Activated CD4-positive, alpha-beta T cell treated with anti-CD3 and anti-CD28 coated beads for 24 hours (primary cell): ENCODE data around the gene CNST.

ENCODE experiments used
- DNase-seq, 2 donors: peaks; one replicate each; pipeline ENCODE4 v3.0.0-alpha.2; 2020; ENCODE audit warnings: low read depth in 2 of 2

The CNST gene, protein sequence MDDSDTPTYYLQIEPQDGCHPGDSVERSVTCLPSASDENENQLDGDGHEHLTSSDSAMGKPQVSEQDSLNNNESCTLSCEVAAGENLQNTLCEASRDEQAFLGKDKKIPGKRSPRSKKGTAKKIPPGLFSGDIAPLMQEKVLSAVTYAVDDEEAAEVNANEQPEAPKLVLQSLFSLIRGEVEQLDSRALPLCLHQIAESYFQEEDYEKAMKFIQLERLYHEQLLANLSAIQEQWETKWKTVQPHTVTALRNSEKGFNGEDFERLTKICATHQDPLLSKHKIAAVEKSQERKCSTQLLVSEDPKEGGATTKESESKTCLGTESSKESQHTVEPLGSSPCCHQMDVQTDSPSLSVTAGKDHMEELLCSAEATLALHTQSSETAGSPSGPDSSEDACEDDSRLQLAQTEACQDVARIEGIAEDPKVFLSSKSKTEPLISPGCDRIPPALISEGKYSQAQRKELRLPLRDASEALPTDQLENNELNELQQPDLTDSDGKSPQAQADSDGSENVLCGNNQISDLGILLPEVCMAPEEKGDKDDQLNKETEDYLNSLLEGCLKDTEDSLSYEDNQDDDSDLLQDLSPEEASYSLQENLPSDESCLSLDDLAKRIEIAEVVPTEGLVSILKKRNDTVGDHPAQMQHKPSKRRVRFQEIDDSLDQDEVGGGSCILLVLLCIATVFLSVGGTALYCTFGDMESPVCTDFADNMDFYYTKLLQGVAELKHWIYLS

GRCh38 chr1:246566128-246566812, at the start of gene CNST, which contains the start of gene TFB2M:
Gene CNST (plus strand): TSS chr1:246566456. CDS start chr1:246591563, 25,107 bp downstream.
Gene TFB2M (minus strand): TSS chr1:246566261. CDS start chr1:246566138, 123 bp downstream.
- peak; percentile 85 to 90 for DNase-seq

GRCh38 chr1:246517391-246517790, 48.9 kb upstream of the CNST start:
- no peak for DNase-seq

DNA sequence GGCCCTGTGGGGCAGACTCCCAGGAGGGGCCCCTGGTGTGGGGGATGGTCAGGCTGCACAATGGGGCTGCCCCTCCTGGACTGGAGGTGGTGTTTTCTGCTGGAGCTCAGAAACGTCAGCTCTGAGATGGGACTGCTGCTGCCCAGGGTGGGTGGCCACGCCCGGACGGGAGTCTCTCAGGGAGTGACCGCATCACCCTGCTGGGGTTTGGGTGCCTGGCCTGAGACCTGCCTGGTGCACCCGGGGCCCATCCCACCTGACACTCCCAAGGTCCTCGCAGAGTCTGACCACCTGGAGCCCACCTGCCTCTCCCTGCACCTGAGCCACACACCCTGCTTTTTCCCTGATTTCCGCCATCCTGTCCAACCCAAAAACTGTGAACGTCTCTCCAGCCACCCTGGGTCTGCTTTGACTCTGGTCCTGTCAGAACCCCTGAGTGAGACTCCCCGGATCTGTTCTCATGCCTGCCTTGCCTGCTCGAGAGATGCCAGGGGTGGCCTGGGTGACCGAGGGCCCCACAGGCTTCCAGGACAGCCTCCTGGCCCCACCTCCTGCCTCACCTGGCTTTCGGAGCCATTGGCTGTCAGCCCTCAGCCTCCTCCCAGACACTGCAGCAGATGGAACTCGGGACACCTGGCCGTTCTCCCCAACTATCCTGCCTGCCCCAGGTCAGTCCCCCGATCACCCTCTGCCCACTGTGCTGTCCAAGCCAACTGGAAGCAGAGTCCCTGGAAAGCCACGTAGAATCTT, 47.6 kb upstream of the CNST start:
- DNase-seq: no peak

DNA sequence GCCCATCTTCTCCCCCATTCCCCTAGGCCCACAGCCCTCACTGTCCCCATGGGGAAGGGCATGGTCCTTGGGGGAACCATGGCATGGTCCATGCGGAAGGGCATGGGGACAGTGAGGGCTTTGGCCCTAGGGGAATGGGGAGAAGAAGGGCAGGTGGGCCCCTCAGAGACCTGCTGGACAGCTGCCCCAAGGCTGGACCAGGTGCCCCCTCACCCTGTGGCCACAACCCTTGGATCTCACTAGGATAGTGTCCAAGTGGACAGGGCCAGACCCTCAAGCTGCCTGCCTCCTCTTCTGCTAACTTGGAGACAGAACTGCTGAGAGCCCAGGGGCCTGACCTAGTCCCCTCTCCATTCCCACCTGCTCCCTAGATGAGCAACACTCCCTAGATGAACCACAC, 46.7 kb upstream of the CNST start:
- no peak for DNase-seq

GRCh38 chr1:246526380-246526779, 39.9 kb upstream of the CNST start:
- DNase-seq: no peak

- DNase-seq: no peak
These were observed 39.3 kb upstream of the CNST start for GRCh38 chr1:246526915-246527314.

DNA sequence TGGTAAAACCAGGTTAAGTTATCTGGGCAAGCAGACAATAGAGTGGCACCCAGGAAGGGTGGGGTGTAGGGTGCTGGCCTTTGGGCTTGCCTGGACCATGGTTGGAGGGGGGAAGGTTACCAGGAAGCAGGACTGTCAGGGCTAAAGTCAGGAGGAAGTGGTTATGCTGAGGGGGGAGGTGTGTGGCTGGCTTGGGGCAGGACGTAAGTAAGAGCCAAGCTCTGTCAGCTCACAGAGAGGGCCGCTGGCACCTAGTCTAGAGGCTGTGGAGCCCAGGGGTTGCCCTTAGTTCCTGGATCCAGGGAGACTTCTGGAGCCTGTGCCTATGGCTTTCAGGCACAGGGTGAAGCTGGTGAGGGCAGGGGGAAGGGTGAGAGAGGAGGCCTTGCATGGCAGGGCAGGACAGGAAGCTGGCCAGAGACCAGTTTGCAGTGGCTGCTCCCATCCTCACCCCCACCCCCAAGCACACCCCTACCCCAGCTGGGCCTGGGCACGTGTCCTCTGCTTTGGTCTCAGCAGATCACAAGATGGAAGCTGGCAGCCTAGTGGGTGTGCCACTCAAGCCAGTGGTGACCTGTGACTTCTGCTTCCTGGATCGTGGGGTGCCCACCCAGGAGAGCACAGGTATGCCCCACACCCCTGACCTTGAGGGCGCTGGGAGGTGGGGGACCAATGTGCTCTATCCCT, 38.7 kb upstream of the CNST start:
- no peak for DNase-seq

DNA sequence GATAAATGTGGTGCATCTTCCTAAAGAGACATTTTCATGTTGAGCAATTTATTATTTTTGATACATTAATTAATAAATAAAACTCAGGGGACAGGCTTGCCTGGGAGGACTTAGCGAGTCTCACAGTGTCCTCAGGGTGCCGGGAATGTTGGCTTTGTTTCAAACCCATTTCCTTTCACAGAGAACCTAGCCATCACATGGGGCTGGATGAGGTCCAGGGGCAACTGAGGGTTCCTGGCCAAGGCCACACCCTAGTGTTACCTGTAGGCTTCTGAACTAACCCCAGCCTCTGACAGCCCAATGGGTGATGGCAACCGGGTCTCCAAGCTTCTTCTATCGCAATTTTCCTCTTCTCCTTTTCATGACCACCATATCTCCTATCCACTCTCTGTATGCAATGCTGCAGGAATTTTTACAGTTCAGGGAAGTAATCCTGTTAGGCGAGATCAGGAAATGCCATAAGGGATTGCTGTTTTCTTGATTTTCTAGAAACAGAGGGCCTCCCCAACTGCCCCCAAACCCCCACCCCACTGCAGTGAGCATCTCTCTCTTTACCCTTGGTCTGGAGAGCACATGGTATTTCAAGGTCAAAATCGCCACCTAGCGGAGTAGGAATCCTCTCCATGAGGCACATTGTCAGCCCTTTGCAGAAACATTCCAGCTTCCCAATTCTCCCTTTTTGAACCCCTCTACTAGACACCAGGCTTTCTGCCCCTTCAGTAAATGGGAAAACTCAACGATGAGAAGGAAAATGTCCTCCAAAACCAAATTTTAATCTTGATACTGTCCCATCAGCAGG, 37.1 kb upstream of the CNST start:
- DNase-seq: no peak

- DNase-seq: no peak
These were observed 35.8 kb upstream of the CNST start for GRCh38 chr1:246530482-246530881.

DNA sequence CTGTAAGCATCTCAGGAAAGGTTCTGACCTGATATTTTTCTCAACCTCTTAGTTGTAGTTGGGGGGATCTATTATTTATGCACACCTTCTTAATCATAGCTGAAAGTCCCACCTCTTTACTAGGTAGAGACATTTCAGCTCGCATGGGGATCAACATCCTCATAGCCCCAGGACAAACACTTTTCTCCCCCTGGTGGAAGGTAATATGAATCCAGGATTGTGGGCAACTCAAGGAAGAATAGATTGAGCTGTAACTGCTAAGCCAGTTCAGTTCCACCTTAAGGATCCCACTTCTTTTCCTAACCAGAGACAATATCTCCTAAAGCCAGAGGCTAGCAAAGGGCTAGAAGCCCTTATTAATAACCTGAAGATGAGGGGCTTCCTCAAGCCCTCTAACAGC, 33.7 kb upstream of the CNST start:
- no peak for DNase-seq

DNA sequence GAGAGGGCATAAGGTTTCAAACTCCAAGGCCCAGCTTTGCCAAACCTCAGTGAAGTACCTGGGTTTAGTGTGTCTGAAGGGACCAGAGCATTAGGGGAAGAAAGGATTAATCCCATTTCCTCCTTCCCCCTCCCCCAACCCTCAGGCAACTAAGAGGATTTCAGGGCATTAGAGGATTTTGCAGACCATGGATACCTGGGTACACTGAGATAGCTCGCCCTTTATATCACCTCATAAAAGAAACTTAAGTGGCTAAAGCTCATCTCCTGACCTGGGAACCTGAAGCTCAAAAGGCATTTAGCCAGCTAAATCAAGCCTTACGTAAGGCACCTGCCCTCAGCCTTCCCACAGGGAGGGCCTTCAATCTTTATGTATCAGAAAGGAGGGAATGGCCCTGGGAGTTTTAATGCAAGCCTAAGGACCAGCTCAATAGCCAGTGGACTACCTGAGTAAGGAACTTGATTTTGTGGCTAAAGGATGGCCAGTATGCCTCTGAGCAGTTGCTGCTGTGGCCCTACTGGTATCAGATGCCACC, 32.8 kb upstream of the CNST start:
- no peak for DNase-seq

DNA sequence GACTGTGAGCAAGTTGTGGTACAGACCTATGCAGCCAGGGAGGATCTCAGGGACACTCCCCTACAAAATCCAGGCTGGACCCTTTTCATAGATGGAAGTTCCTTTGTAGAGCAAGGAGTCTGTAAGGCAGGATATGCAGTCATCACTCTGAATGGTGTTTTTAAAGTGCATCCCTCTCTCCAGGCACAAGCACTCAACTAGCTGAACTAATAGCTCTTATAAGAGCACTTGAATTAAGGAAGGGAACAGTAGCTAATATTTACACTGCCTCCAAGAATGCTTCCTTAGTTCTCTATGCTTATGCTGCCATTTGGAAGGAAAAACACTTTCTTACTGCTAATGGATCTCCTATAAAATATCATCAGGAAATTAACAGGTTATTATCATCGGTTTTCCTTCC, 32.1 kb upstream of the CNST start:
- no peak for DNase-seq

DNA sequence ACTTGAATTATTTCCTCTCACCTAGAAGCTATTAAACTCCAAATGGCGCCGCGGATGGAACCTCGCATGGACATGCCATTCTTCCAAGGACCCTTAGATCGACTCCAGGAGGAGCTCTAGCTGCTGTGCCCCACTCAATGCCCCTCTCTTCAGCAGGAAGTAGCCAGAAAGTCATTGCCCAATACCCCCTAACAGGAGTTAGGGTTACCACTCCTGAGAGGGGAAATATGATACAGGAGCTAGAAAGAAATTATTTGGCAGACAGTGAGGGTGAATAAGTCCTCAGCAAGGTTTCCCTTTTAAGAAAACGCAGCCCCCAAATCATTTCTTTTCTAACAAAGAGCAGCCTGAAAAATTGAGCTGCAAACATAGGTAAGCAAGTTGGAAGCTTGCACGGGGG, 28.8 kb upstream of the CNST start:
- DNase-seq: no peak

GRCh38 chr1:246537887-246538286, 28.4 kb upstream of the CNST start:
- DNase-seq: no peak

- no peak for DNase-seq
These were observed 25.3 kb upstream of the CNST start for GRCh38 chr1:246540738-246541491.

- DNase-seq: no peak
These were observed 22.3 kb upstream of the CNST start for GRCh38 chr1:246544001-246544400.

- no peak for DNase-seq
These were observed 16.6 kb upstream of the CNST start for GRCh38 chr1:246549665-246550064.

GRCh38 chr1:246550402-246550801, 15.9 kb upstream of the CNST start:
- DNase-seq: no peak

- no peak for DNase-seq
These were observed 14.1 kb upstream of the CNST start for GRCh38 chr1:246552110-246552509.
